Anterior cingulate cortex (tissue), 58 donors: ENCODE data around the gene WDR72.
"Not testable (repeated sequence)": the region's sequence is repeated elsewhere in the genome, so short reads cannot be mapped to it uniquely, and the experiment has no call there.

ENCODE experiments used
- DNase-seq, 58 donors: peaks; one replicate each; lab custom pipeline; 2025; lab: John Stamatoyannopoulos, UW

Gene WDR72

DNA sequence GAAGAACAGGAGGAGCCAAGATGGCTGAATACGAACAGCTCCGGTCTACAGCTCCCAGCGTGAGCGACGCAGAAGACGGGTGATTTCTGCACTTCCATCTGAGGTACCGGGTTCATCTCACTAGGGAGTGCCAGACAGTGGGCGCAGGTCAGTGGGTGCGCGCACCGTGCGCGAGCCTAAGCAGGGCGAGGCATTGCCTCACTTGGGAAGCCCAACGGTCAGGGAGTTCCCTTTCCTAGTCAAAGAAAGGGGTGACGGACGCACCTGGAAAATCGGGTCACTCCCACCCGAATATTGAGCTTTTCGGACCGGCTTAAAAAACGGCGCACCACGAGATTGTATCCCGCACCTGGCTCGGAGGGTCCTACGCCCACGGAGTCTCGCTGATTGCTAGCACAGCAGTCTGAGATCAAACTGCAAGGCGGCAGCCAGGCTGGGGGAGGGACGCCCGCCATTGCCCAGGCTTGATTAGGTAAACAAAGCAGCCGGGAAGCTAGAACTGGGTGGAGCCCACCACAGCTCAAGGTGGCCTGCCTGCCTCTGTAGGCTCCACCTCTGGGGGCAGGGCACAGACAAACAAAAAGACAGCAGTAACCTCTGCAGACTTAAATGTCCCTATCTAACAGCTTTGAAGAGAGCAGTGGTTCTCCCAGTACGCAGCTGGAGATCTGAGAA lies 218.7 kb downstream of the WDR72 start:
- DNase-seq: not testable (repeated sequence)

DNA sequence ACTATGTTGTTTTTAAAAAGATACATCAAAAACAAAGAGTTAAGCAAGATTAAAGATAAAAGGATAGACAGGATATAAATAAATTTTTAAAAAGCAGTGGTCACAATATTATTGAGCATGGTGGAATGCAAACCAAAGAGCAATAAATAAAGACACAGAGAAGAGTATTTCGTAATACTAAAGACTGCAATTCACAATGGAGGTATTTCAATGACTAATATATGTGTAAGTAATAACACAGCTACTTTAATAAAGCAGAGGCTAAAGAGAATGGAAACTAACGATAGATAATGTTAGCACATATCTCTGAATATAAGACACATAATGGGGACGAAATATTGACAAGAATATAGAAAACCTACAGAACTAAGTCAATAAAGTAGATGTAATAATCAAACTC lies 219.6 kb downstream of the WDR72 start:
- no peak for DNase-seq

DNA sequence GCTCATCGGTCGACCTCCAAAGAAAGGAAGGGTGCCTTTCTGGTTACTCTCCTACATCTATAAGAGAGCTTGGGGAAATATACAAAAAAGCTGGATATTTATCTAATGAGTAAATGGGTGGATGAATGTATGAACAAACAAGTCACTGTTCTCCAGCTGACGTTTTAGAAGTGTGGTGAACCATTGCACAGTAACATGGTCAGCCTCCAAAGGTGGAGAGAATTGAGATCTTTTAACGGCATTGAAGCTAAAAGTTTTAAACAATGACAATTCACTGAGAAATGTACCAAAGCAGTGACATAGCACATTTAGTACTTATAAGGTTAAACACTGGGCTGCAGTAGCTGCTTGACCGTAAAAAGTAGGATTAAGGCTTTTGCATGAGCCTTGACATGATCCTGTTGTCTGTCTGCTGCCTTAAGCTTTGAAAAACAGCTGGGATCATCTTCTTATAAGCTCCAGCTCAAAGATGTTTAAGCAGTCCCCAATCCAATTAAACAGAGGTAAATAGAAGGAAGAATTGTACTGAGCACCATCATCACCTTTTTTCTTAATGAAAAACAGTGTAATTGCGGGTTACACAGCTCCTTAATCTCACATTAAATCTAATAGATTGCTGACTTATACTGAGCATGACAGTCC lies 222.9 kb downstream of the WDR72 start:
- DNase-seq: no peak

DNA sequence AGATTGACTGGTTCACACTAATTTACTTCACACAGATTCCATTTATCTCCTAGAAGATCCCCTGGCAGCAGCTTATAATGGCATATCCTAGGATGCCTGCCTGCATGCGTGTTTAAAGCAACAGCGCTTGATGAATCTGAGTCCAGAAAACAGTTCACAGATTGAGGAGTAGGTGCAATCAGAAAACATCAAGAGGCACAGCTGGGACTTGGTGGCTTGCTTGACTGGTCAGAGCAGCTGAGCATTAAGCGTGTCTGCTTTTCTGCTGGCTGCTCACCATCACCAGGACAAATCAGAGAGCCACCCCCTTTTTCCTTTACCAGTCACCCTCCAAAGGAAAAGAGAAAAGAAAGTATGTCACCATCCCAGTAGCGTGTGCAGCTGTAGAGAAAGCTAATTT lies 223.6 kb downstream of the WDR72 start:
- no peak for DNase-seq

DNA sequence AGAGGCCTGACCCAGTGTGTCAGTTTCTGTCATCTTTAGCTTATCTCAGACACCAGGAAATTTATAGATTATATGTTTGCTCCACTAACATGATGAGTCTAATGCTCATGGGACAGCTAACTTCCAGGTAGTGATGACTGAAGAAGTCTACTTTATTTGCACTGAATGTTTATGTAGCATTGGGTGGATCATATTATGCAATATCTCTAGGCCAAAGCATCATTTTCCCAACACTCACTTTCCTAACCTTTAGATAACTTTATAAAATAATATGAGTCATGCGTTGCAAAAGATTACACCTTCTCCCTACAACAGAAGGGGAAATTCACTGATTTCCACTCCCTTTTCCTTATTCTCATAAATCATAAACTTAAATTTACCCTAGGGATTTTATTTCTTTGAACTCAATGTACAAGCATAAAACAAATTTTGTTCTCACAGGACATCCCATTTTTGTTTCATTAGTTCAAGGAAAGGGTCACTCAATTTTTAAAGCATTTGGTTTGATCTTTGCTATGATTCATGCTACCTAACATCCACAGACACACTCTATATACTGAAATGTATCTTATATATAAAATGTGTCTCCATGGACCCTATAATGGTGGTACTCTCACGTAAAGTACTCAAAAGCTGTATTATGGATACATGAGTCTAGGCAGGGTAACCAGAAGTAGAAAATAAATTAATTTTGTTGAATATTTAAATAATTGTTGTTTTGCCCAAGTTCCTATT lies 225.2 kb downstream of the WDR72 start:
- DNase-seq: no peak

DNA sequence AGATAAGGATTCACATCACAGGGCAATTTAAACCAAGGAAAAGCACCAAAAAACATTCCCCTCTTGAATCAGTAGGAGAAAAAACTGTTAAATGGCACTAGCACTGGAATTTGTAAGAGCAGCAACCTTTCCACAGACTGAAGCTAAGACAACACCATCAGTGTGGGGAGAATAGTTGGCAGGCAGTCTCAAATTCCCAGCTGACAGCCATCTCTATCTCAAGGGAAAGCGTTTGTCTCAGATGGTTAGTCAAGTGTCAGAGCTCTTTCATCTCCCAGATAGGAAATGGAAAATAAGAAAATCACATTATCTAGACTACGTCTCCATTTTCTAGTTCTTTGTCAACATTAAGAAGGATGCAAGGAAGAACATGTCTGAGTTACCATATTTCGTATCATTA lies 228.7 kb downstream of the WDR72 start:
- DNase-seq: no peak

DNA sequence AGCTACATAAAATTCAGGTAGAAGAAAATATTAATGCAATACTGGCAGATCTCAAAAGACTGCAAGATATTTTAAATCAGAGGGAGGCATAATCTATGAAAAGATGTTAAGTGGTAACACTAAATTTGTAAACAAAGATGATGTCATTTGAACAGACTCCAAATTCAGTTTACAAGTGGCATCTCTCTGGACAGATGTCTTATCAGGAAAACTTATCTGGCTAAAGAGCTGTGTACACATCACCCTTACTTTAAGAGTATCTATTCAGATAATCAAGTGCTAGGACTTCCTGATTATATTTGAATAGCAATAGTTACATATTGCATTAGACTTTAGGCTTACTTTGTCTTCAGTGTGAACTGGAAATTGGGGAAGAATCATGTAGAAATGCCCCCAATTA lies 231.5 kb downstream of the WDR72 start:
- DNase-seq: no peak

DNA sequence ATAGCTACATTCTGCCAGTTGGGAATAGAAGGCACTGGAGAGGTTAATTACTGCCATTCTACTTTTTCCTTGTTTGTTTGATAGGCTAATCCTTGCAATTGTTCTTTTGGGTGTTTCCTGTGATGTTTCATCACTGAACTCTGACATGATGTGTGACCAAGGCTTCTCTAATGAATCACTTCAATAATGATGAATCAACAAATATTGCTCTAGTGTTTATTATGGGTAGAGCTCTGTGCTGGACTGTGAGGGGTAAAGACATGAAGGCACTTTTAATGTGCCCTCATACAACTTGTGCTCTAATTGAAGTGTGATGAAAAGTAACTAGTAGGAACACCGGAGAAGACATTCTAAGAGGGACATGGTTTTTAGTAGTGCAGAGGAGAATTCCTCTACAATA lies 233.6 kb downstream of the WDR72 start:
- DNase-seq: no peak

DNA sequence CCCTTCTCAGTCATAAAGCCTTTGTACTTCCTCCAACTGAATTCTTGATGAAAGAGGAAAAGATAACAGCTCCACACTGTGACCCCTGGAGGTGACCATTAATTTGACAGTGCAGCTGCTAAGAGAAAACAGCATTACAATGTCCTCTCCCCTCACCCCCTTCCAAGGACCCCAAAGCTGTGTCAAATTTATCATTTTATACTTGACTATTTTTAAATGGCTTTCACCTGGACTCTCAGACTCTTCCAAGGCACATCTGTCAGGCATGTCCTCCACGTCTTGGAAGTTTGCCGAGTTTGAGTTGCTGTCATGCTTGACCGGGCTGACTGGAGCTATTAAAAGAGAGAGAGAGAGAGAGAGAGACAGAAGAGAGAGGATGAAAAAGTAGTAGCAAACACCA lies 236.5 kb downstream of the WDR72 start:
- no peak for DNase-seq

DNA sequence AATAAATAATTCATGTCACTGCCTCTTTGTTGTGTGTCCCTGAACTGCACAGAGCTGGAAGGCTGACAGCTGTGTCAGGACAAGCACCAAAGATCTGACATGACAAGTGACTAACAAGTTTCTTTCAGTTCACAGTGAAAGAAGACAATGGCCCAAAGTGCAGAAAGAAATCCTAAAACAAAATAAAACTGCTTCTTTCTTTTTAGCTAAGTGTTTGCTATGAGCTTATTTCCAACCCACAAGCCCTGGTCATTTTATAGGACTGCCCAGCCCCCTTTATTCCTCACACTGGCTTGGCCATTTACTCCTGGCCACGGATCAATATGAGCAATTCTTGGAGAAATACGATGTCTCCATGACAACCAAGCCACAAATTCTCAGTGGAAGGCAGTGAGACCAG lies 238.5 kb downstream of the WDR72 start:
- DNase-seq: peak in 24 of 58 donors; percentile 1 to 62 (median 22)

DNA sequence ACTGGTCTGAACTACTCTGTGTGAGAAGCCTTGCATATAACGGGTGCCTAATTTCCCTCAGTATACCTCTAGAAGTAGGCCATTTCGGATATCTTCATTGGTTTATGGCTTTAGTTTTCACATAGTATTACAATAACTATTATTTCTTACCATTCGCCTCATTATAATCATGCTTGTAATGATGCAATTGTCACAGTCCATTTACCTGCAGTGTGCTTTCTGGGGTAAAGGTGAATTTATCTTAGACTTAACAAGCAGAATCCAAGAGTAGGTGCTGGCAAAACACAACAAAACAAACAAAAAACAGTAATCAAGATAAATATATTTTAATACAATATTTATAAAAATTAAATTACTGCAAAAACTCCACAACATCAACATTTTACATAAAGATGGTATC lies 246.0 kb downstream of the WDR72 start:
- no peak for DNase-seq

DNA sequence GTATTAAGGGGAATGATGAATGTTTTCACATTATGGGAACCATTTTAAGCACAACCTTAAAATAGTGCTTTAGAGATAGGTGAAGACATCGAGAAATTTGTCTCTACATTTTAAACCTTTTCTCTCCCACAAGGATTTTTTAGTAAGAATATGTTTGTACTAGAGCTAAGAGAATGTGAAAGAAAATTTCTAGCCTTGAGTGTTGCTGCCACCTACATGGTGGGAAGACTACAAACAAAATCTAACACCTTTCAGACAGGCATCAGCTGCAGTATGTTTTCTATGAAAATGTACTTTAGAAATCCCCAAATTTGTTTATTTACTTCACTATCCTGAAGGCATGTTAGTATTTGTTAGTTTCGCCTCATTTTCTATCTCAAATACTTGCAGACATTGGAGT lies 247.4 kb downstream of the WDR72 start:
- no peak for DNase-seq

DNA sequence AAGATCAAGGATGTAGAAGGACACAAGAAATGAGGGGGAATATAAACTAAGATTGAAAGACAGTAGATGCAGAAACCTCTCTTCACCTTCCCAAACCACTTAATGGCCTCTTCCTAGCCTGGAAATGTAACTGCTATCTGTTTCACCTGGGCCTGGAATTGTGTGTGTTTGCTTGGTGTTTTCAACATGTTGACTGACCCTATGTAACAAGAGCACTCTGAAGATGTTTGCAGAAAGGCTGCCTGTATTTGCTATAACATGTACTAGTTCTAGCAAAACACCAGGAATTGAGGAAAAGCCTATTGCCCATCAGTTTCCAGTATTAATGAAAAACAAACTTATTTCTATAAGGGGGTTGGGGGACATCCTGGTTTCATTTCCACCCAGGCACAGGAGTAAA lies 248.3 kb downstream of the WDR72 start:
- no peak for DNase-seq

DNA sequence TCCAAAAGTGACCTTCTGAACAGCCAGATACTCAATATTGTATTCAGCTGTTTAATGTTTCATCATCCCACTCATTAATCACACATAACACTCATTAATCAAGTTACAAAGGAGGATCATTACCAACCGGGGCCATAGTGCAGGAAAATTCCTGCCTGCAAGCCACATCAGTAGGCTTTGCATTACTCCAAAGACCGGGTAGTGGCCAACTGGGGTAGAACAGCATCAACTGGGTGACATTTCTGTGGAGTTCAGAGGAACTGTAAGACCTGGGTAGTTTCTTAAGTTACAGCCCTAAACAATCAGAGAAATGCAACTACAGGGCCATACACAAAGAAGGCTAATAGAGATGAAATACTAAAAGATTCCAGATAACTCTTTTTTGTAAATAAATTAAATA lies 253.1 kb downstream of the WDR72 start:
- DNase-seq: no peak

DNA sequence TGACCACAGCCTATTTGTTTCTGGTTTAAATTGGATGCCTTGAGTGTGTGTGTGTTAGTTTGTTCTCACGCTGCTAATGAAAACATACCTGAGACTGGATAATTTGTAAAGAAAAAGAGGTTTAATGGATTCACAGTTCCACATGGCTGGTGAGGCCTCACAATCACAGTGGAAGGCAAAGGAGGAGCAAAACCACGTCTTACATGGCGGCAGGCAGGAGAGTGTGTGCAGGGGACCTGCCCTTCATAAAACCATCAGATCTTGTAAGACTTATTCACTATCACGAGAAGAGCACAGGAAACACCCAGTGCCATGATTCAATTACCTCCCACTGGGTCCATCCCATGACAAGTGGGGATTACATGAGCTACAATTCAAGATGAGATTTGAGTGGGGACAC lies 260.5 kb downstream of the WDR72 start:
- no peak for DNase-seq

DNA sequence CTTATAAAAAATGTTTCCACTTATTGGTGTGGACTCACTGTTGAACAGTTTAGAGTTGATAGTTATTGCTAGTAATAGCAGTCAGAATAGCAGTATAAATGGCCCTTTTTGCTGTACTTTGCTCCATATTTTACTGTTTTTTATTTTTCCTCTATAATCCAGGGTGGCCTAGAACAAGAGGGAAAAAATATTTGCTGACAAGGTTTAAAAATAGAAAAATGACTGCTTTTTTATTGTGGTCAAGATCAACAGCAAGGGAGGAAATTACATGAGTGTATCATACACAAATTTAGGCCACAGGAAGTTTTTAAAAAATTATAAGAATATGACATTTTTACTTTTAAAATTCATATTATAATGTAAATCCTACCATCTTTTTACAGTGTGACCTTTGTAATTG lies 269.1 kb downstream of the WDR72 start:
- DNase-seq: no peak

DNA sequence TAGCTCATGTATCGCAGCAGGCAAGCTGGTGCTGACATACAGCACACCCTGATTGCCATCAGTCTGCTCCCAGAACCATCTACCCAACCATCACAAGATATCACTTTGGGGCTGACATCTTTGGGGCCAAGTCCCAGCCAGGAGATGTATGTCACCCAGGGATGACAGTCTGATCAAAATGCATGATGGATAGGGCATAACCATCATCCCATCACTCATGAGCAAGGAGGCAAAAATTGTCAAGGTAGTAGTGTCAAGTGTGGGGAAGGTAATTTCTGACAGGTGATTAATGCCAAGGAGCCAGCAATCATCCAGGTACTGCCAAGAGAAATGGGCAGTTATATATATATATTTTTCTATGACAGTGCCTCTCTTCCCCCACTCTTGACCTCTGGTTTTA lies 277.4 kb downstream of the WDR72 start:
- DNase-seq: no peak

DNA sequence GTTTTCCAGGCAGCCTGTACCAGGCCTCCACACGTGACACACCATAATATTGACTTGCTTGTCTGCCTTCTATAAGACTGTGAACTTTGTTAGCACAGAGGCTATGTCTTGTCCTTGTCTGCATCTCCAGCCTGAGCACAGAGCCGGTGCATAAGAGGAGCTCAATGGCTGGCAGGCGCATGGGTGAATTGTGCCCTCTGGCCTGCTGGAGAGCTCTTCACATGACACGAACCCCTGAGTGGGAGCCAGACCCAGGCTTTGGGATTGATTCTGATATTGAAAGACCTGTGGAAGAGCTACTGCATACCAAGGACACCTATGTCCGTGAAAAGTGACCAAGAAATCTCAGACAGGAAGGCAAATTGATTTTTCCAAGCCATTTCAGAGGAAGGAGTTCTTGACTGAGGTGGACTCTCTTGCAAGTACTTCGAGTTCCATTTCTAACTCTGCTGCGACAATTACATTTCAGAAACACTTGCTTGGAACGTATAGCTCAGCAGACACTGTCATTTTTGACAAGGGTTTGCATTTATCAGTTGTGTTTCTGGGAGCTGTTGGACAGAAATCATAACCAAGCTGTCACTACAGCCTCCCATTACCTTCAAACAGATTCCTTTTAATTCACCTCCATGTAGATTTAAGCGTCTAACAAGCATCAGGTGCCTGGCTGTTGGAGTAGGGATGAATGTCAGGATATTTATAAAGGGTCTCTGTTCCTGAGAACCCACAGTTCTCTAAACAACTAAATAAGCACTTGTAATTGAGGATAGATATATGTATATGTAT lies 281.3 kb downstream of the WDR72 start:
- no peak for DNase-seq

DNA sequence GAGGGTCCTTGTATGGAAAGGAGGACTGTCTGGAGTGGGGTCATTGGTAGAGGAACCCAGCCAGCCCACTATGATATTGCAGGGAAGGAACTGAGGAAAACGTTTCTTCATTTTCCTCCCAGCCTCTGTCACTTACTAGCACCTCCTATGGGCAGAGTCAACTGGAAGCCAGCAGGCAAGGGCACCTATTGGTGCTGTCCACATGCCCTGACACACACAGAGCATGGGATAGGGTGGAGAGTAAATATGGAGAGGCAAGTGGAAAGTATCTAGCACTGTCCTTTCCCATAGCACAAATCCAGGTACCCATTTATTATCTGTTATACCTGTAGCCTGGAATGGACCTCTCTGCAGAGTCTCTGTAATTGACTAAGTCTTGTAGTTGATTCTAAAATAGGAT lies 285.6 kb downstream of the WDR72 start:
- no peak for DNase-seq

DNA sequence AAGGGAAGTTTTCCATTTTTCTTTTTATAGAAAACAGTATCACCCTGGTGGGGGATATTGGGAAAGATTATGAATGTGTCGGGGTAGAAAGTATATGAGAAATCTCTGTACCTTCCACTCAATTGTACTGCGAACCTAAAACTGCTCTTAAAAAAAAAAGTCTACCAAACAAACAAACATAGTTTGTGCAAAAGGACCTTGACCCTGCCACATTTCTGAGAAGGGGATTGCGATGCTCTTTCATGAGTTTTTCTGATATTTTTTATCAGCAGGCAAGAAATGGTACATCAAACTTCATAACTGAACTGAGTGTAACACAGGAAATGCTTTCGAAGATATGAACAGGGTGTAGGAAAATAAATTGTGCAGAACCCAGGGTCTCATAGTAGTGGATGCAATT lies 286.0 kb downstream of the WDR72 start:
- DNase-seq: no peak

DNA sequence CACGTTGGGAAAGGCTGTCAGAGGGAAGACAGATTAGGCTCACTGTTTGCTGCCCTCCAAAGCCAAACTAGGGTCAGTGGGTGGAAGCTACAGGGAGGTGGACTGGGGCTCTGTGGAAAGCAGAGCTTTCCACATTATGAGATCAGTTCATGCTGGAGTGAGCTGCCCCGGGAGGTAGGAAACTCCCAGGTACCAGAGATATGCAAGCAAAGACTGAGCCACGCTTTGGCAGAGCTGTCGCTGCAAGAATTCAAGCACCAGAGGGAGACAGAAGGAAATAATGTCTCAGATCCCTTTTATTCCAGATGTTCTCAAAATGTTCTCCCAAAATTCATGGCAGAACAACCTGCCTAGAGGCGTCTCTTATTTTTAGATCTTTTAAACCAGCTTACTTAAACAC lies 286.6 kb downstream of the WDR72 start:
- DNase-seq: no peak
